ENCODE data around the gene SLIT3.

Gene SLIT3

GRCh38 chr5:169099801-169100734 lies 200.9 kb downstream of the SLIT3 start:
- no peak for DNase-seq

- no peak for DNase-seq
Measured at GRCh38 chr5:169098331-169099121, 202.4 kb downstream of the SLIT3 start.

- DNase-seq = no peak
Measured at GRCh38 chr5:169097374-169098326, 203.3 kb downstream of the SLIT3 start.

GRCh38 chr5:169095976-169096375 lies 205.0 kb downstream of the SLIT3 start:
- no peak for DNase-seq

GRCh38 chr5:169095410-169095960 lies 205.5 kb downstream of the SLIT3 start:
- no peak for DNase-seq

- no peak for DNase-seq
Measured at GRCh38 chr5:169094586-169095409, 206.1 kb downstream of the SLIT3 start.

GRCh38 chr5:169091396-169091980 lies 209.5 kb downstream of the SLIT3 start:
- no peak for DNase-seq

- no peak for DNase-seq
Measured at GRCh38 chr5:169089343-169089742, 211.6 kb downstream of the SLIT3 start.

- no peak for DNase-seq
Measured at GRCh38 chr5:169088028-169088725, 212.8 kb downstream of the SLIT3 start.

GRCh38 chr5:169085636-169086035 lies 215.3 kb downstream of the SLIT3 start:
- DNase-seq = no peak

GRCh38 chr5:169085212-169085611 lies 215.7 kb downstream of the SLIT3 start:
- no peak for DNase-seq

- no peak for DNase-seq
Measured at GRCh38 chr5:169084775-169085174, 216.2 kb downstream of the SLIT3 start.

- DNase-seq = no peak
Measured at GRCh38 chr5:169083394-169084018, 217.4 kb downstream of the SLIT3 start.

- DNase-seq = no peak
Measured at GRCh38 chr5:169081000-169081724, 219.8 kb downstream of the SLIT3 start.

GRCh38 chr5:169080448-169080911 lies 220.5 kb downstream of the SLIT3 start:
- no peak for DNase-seq

GRCh38 chr5:169079697-169080096 lies 221.2 kb downstream of the SLIT3 start:
- no peak for DNase-seq

- no peak for DNase-seq
Measured at GRCh38 chr5:169074839-169075238, 226.1 kb downstream of the SLIT3 start.

- DNase-seq = no peak
Measured at GRCh38 chr5:169072233-169072632, 228.7 kb downstream of the SLIT3 start.

GRCh38 chr5:169070413-169070812 lies 230.5 kb downstream of the SLIT3 start:
- DNase-seq = no peak

Measured in CD4-positive, alpha-beta T cell treated with Interleukin-15 for 1 hour (primary cell).